Measurements from ENCODE around the gene TMEM117.
"Not testable (repeated sequence)": the region's sequence is repeated elsewhere in the genome, so short reads cannot be mapped to it uniquely, and the experiment has no call there.

Gene TMEM117

GRCh38 chr12:43841253-43841652 lies 5.4 kb downstream of the TMEM117 start:
- DNase-seq, result no peak

GRCh38 chr12:43842259-43842658 lies 6.4 kb downstream of the TMEM117 start:
- no peak for DNase-seq

GRCh38 chr12:43847425-43848225 lies 11.7 kb downstream of the TMEM117 start:
- not testable (repeated sequence) for DNase-seq

- DNase-seq, result no peak
Measured at GRCh38 chr12:43848226-43848507, 12.3 kb downstream of the TMEM117 start.

GRCh38 chr12:43848786-43849185 lies 12.9 kb downstream of the TMEM117 start:
- no peak for DNase-seq

GRCh38 chr12:43852744-43853143 lies 16.9 kb downstream of the TMEM117 start:
- no peak for DNase-seq

- DNase-seq, result no peak
Measured at GRCh38 chr12:43856972-43857371, 21.1 kb downstream of the TMEM117 start.

- no peak for DNase-seq
Measured at GRCh38 chr12:43858096-43858495, 22.2 kb downstream of the TMEM117 start.

- no peak for DNase-seq
Measured at GRCh38 chr12:43858991-43859390, 23.1 kb downstream of the TMEM117 start.

GRCh38 chr12:43861015-43861839 lies 25.3 kb downstream of the TMEM117 start:
- DNase-seq, result no peak

- DNase-seq, result no peak
Measured at GRCh38 chr12:43861840-43862150, 25.9 kb downstream of the TMEM117 start.

GRCh38 chr12:43863770-43864366 lies 28.0 kb downstream of the TMEM117 start:
- DNase-seq, result no peak

GRCh38 chr12:43864557-43864956 lies 28.7 kb downstream of the TMEM117 start:
- not testable (repeated sequence) for DNase-seq

GRCh38 chr12:43869184-43869583 lies 33.3 kb downstream of the TMEM117 start:
- DNase-seq, result no peak

- not testable (repeated sequence) for DNase-seq
Measured at GRCh38 chr12:43869765-43870164, 33.9 kb downstream of the TMEM117 start.

- not testable (repeated sequence) for DNase-seq
Measured at GRCh38 chr12:43871258-43871657, 35.4 kb downstream of the TMEM117 start.

- DNase-seq, result no peak
Measured at GRCh38 chr12:43872396-43872795, 36.5 kb downstream of the TMEM117 start.

GRCh38 chr12:43878050-43878449 lies 42.2 kb downstream of the TMEM117 start:
- DNase-seq, result no peak

GRCh38 chr12:43880547-43880946 lies 44.7 kb downstream of the TMEM117 start:
- DNase-seq, result no peak

- peak; percentile 22 for DNase-seq
Measured at GRCh38 chr12:43882578-43883178, 46.8 kb downstream of the TMEM117 start.

- no peak for DNase-seq
Measured at GRCh38 chr12:43883311-43883710, 47.4 kb downstream of the TMEM117 start.

- no peak for DNase-seq
Measured at GRCh38 chr12:43883748-43884147, 47.9 kb downstream of the TMEM117 start.

GRCh38 chr12:43884683-43885410 lies 49.0 kb downstream of the TMEM117 start:
- DNase-seq, result no peak
